ENCODE measurements around the gene SLC25A21. TPM values are rescaled to one million over a fixed set of nuclear protein-coding genes. Genes with fewer than 3 reads are reported as not detected.

The SLC25A21 gene
- total RNA-seq, 2 donors from 2014 or later: 1.2 TPM; not detected in 1

GRCh38 chr14:36826614-36827013 lies 345.8 kb downstream of the SLC25A21 start:
- H3K4me3 ChIP-seq: no peak overlapping the region
- ATAC-seq (ENCODE audit: insufficient number of reproducible peaks, low FRiP score, low read depth) (no peak), DNase-seq (ENCODE audit: low spot score) (no peak)
- H3K9me3 ChIP-seq: no peaks in the 10 kb centered on the region
- no peak for TF ChIP-seq CTCF (IDR thresholded peaks at IDR 0.05)
- no peak overlapping the region for H3K27ac ChIP-seq
- no peaks in the 10 kb centered on the region for H3K4me1 ChIP-seq (ENCODE audit: control insufficient read depth in 1 of 2, low read depth in 2 of 2)
- no peaks in the 10 kb centered on the region for H3K27me3 ChIP-seq (replicated peaks; ENCODE audit: insufficient read depth)
- no peaks in the 10 kb centered on the region for H3K36me3 ChIP-seq

- H3K36me3 ChIP-seq: no peaks in the 10 kb centered on the region
- ATAC-seq (ENCODE audit: insufficient number of reproducible peaks, low FRiP score, low read depth) (no peak), DNase-seq (ENCODE audit: low spot score) (no peak)
- no peaks in the 10 kb centered on the region for H3K4me1 ChIP-seq (ENCODE audit: control insufficient read depth in 1 of 2, low read depth in 2 of 2)
- H3K9me3 ChIP-seq: no peaks in the 10 kb centered on the region
- no peak for TF ChIP-seq CTCF (IDR thresholded peaks at IDR 0.05)
- no peak overlapping the region for H3K4me3 ChIP-seq
- no peaks in the 10 kb centered on the region for H3K27me3 ChIP-seq (replicated peaks; ENCODE audit: insufficient read depth)
- no peak overlapping the region for H3K27ac ChIP-seq
Observed at GRCh38 chr14:36824854-36825253, 347.6 kb downstream of the SLC25A21 start.

GRCh38 chr14:36823651-36824050 lies 348.8 kb downstream of the SLC25A21 start:
- DNase-seq (ENCODE audit: low spot score) (no peak), ATAC-seq (ENCODE audit: insufficient number of reproducible peaks, low FRiP score, low read depth) (no peak)
- no peaks in the 10 kb centered on the region for H3K4me1 ChIP-seq (ENCODE audit: control insufficient read depth in 1 of 2, low read depth in 2 of 2)
- H3K27me3 ChIP-seq (replicated peaks; ENCODE audit: insufficient read depth): no peaks in the 10 kb centered on the region
- no peaks in the 10 kb centered on the region for H3K9me3 ChIP-seq
- H3K27ac ChIP-seq: no peak overlapping the region
- no peak for TF ChIP-seq CTCF (IDR thresholded peaks at IDR 0.05)
- no peaks in the 10 kb centered on the region for H3K36me3 ChIP-seq
- no peak overlapping the region for H3K4me3 ChIP-seq

- H3K9me3 ChIP-seq: no peaks in the 10 kb centered on the region
- no peak for TF ChIP-seq CTCF (IDR thresholded peaks at IDR 0.05)
- ATAC-seq (ENCODE audit: insufficient number of reproducible peaks, low FRiP score, low read depth): no peak
Observed at GRCh38 chr14:36822685-36823084, 349.7 kb downstream of the SLC25A21 start.

GRCh38 chr14:36820901-36821300 lies 351.5 kb downstream of the SLC25A21 start:
- Histone ChIP-seq H3K9me3 (no peaks in the 10 kb centered on the region), H3K4me1 (ENCODE audit: control insufficient read depth in 1 of 2, low read depth in 2 of 2) (no peaks in the 10 kb centered on the region), H3K4me3 (no peak overlapping the region), H3K27ac (no peak overlapping the region), H3K36me3 (no peaks in the 10 kb centered on the region), H3K27me3 (replicated peaks; ENCODE audit: insufficient read depth) (no peaks in the 10 kb centered on the region)
- TF ChIP-seq CTCF (IDR thresholded peaks at IDR 0.05): no peak
- DNase-seq (ENCODE audit: low spot score) (no peak), ATAC-seq (ENCODE audit: insufficient number of reproducible peaks, low FRiP score, low read depth) (no peak)

More at GRCh38 chr14:36822685-36823084, 349.7 kb downstream of the SLC25A21 start:
- Histone ChIP-seq H3K4me1 (ENCODE audit: control insufficient read depth in 1 of 2, low read depth in 2 of 2) (no peaks in the 10 kb centered on the region), H3K4me3 (no peak overlapping the region), H3K36me3 (no peaks in the 10 kb centered on the region), H3K27ac (no peak overlapping the region), H3K27me3 (replicated peaks; ENCODE audit: insufficient read depth) (no peaks in the 10 kb centered on the region)
- no peak for DNase-seq (ENCODE audit: low spot score)

Measured in thoracic aorta (tissue), 2 donors.